Heart left ventricle (tissue), 13 donors: Measurements from ENCODE around the gene INPP1.
"Not testable (repeated sequence)": the region's sequence is repeated elsewhere in the genome, so short reads cannot be mapped to it uniquely, and the experiment has no call there.

Experiments
- CTCF ChIP-seq, 12 donors: fragments of 200-600 bp; sonication (generic) in 4 of 12; IDR thresholded peaks; one replicate each; pipeline versions ENCODE4 v1.5.0 to v1.8.0; 2018 to 2022; ENCODE audit warnings: antibody characterized with exemption in 12 of 12, mild to moderate bottlenecking in 5 of 12
- POLR2A ChIP-seq, 2 donors: fragments of 450-650 bp; IDR thresholded peaks; one replicate each; pipeline ENCODE4 v1.6.1; 2017; ENCODE audit warnings: antibody characterized with exemption in 2 of 2, mild to moderate bottlenecking in 2 of 2, moderate library complexity in 2 of 2
- donor health status: ischemic (EF 13 %, LVEDD 7.1; RV severe dilation, severe dysfunction).
- donor health status: DM: no; HTN: yes; CAD: no.
- donor health status: DM: no; HTN: no; CAD: no.
- donor health status: ischemic (EF 25% LVEDD 6.9; RV normal size, moderate dysfunction).
- donor health status: ischemic (EF 25% LVEDD 5.7; RV mildly dilated, moderate dysfunction).
- donor health status: ischemic (EF 35%, LVEDD 5.7; RV mildly dilated, moderate dysfunction).
- donor health status: nonischemic (EF 11% LVEDD 7.7; RV severe dilation, severe dysfunction).
- donor health status: DM: yes; HTN: yes; CAD: no.
- donor health status: PGD.
- donor health status: ischemic (EF 29% LVEDD 5.4; RV normal size, mild dysfunction).
- donor health status: nonischemic (EF 23%, LVEDD 6.1; RV moderate dilation, normal function).

GRCh38 chr2:190312635-190313025, 30.8 kb upstream of the INPP1 start:
- TF ChIP-seq CTCF, POLR2A (IDR thresholded peaks at IDR 0.05): not testable (repeated sequence)
